H1 (cell line): Measurements from ENCODE around the gene MRAP2. TPM values are rescaled to one million over a fixed set of nuclear protein-coding genes. Genes with fewer than 3 reads are reported as not detected.

Source experiments
- CTCF ChIA-PET: fragments of 300-600 bp; sonication (Branson Sonifier 250); formaldehyde crosslinking; loops from one replicate; lab custom pipeline; 2021; ENCODE audit not compliant: partially characterized antibody; lab: Charles Lee
- POLR2A ChIA-PET: fragments of 300-600 bp; sonication (Branson Sonifier 250); formaldehyde crosslinking; loops from one replicate; lab custom pipeline; 2021; ENCODE audit warnings: inconsistent platforms; ENCODE audit not compliant: partially characterized antibody; lab: Charles Lee
- DNase-seq, 2 experiments: peaks; one replicate each; pipeline versions ENCODE4 v3.0.0 to v3.0.0-alpha.2; 2010 to 2022; ENCODE audit warnings: low spot score in 2 of 2, low read depth in 1 of 2, mixed read lengths in 1 of 2
- FAIRE-seq: peaks from 2 replicates; lab custom pipeline; 2011; peaks lifted over from hg19 to GRCh38; lab: Jason Lieb, UNC
- H2AFZ ChIP-seq: 2 replicates; pipeline ENCODE4 v1.8.1; 2012; ENCODE audit warnings: low read length, inconsistent platforms
- H2AK5ac ChIP-seq: 2 replicates; pipeline ENCODE4 v1.6.1; 2013; ENCODE audit warnings: low read depth, low read length
- H2BK120ac ChIP-seq: replicated peaks from 2 replicates; pipeline ENCODE3; 2013; ENCODE audit warnings: low read depth, low read length, inconsistent platforms
- H2BK12ac ChIP-seq: 2 replicates; pipeline ENCODE4 v1.6.1; 2013; ENCODE audit warnings: low read depth, low read length
- H2BK15ac ChIP-seq: 2 replicates; pipeline ENCODE4 v1.6.1; 2013; ENCODE audit warnings: low read length
- H2BK20ac ChIP-seq: 2 replicates; pipeline ENCODE4 v1.6.1; 2013; ENCODE audit warnings: low read length
- H2BK5ac ChIP-seq: 2 replicates; pipeline ENCODE4 v1.6.1; 2013; ENCODE audit warnings: low read depth, low read length
- H3K14ac ChIP-seq: 2 replicates; pipeline ENCODE4 v1.6.1; 2013; ENCODE audit warnings: inconsistent platforms; ENCODE audit not compliant: insufficient read length
- H3K18ac ChIP-seq: 2 replicates; pipeline ENCODE4 v1.6.1; 2013; ENCODE audit warnings: low read length; ENCODE audit errors: extremely low read depth
- H3K23ac ChIP-seq: 2 replicates; pipeline ENCODE4 v1.6.1; 2013; ENCODE audit warnings: inconsistent platforms; ENCODE audit not compliant: insufficient read length
- H3K23me2 ChIP-seq: 2 replicates; pipeline ENCODE4 v1.6.1; 2013; ENCODE audit warnings: low read depth, low read length
- H3K27ac ChIP-seq: 2 replicates; pipeline ENCODE4 v1.6.1; 2011; ENCODE audit warnings: low read depth, low read length, inconsistent platforms
- H3K27me3 ChIP-seq, 4 experiments: replicated peaks in 1 of 4; 1 replicate in 1 of 4; 2 replicates in 3 of 4; pipeline versions ENCODE4 v1.6.1 to v1.8.1; 2011 to 2013; ENCODE audit warnings: low read length in 3 of 4, mild to moderate bottlenecking in 3 of 4, inconsistent platforms in 2 of 4, mixed read lengths in 2 of 4, moderate library complexity in 1 of 4; ENCODE audit not compliant: control insufficient read depth in 3 of 4, insufficient read depth in 3 of 4; ENCODE audit errors: extremely low read depth in 1 of 4
- H3K36me3 ChIP-seq, 4 experiments: 2 replicates each; pipeline versions ENCODE4 v1.6.1 to v1.8.1; 2011 to 2013; ENCODE audit warnings: mild to moderate bottlenecking in 4 of 4, low read length in 3 of 4, moderate library complexity in 2 of 4, control low read depth in 1 of 4, inconsistent platforms in 1 of 4; ENCODE audit not compliant: insufficient read depth in 4 of 4, control insufficient read depth in 2 of 4
- H3K4ac ChIP-seq: replicated peaks from 2 replicates; pipeline ENCODE3; 2013; ENCODE audit warnings: low read length, low read depth, mixed read lengths, inconsistent platforms; ENCODE audit not compliant: insufficient read length
- H3K4me1 ChIP-seq, 4 experiments: replicated peaks in 1 of 4; 1 replicate in 1 of 4; 2 replicates in 3 of 4; pipeline versions ENCODE4 v1.6.1 to v1.8.1; 2011 to 2013; ENCODE audit warnings: low read length in 3 of 4, inconsistent platforms in 2 of 4, mixed read lengths in 1 of 4; ENCODE audit not compliant: insufficient read depth in 4 of 4, control insufficient read depth in 3 of 4
- H3K4me2 ChIP-seq, 2 experiments: 2 replicates each; pipeline versions ENCODE4 v1.6.1 to v1.8.1; 2011 to 2013; ENCODE audit warnings: low read depth in 2 of 2, low read length in 2 of 2, control low read depth in 1 of 2, inconsistent platforms in 1 of 2, mild to moderate bottlenecking in 1 of 2; ENCODE audit not compliant: insufficient read depth in 1 of 2
- H3K4me3 ChIP-seq, 4 experiments: fragments of 200-600, 300-600 bp in 1 of 4; sonication (generic), shearing (Covaris generic), sonication (Bioruptor Twin) in 1 of 4; 2 replicates each; pipeline versions ENCODE4 v1.5.1 to v1.8.1; 2011 to 2016; ENCODE audit warnings: low read length in 4 of 4, low read depth in 3 of 4, control low read depth in 2 of 4, inconsistent platforms in 2 of 4, mild to moderate bottlenecking in 2 of 4, mixed read lengths in 1 of 4, moderate library complexity in 1 of 4; ENCODE audit not compliant: insufficient read depth in 2 of 4; ENCODE audit errors: extremely low read depth in 1 of 4
- H3K56ac ChIP-seq: replicated peaks from 2 replicates; pipeline ENCODE3; 2013; ENCODE audit warnings: low read depth, mild to moderate bottlenecking, mixed read lengths, low read length, inconsistent platforms; ENCODE audit not compliant: insufficient read length
- H3K79me1 ChIP-seq: 2 replicates; pipeline ENCODE4 v1.6.1; 2013; ENCODE audit warnings: low read depth, low read length, control low read depth
- H3K79me2 ChIP-seq, 2 experiments: 2 replicates each; pipeline versions ENCODE4 v1.6.1 to v1.8.1; 2012 to 2013; ENCODE audit warnings: low read length in 2 of 2, mild to moderate bottlenecking in 2 of 2, inconsistent platforms in 1 of 2; ENCODE audit not compliant: insufficient read depth in 2 of 2, control insufficient read depth in 1 of 2
- H3K9ac ChIP-seq, 4 experiments: replicated peaks in 1 of 4; 1 replicate in 1 of 4; 2 replicates in 3 of 4; pipeline versions ENCODE4 v1.6.1 to v1.8.1; 2011 to 2013; ENCODE audit warnings: low read depth in 3 of 4, low read length in 3 of 4, control low read depth in 2 of 4, mild to moderate bottlenecking in 2 of 4, moderate library complexity in 2 of 4, inconsistent platforms in 1 of 4; ENCODE audit errors: extremely low read depth in 1 of 4
- H3K9me3 ChIP-seq, 2 experiments: 2 replicates each; pipeline versions ENCODE4 v1.6.1 to v1.8.1; 2012 to 2013; ENCODE audit warnings: mild to moderate bottlenecking in 2 of 2, moderate library complexity in 2 of 2, control low read depth in 1 of 2, inconsistent platforms in 1 of 2, low read depth in 1 of 2, low read length in 1 of 2, mixed read lengths in 1 of 2; ENCODE audit not compliant: insufficient read depth in 2 of 2
- H4K20me1 ChIP-seq, 2 experiments: replicated peaks in 1 of 2; 2 replicates each; pipeline versions ENCODE3 to v1.8.1; 2011 to 2013; ENCODE audit warnings: inconsistent platforms in 2 of 2, low read length in 2 of 2, mild to moderate bottlenecking in 1 of 2; ENCODE audit not compliant: insufficient read depth in 2 of 2, control insufficient read depth in 1 of 2
- H4K5ac ChIP-seq: 2 replicates; pipeline ENCODE4 v1.6.1; 2013; ENCODE audit warnings: low read length, low read depth, mixed read lengths, inconsistent platforms; ENCODE audit not compliant: insufficient read length
- H4K8ac ChIP-seq: 2 replicates; pipeline ENCODE4 v1.8.0; 2013; ENCODE audit warnings: mild to moderate bottlenecking, moderate library complexity, low read length, inconsistent platforms; ENCODE audit not compliant: insufficient read depth; ENCODE audit errors: extremely low read depth
- H4K91ac ChIP-seq: replicated peaks from 2 replicates; pipeline ENCODE3; 2013; ENCODE audit warnings: low read length, mixed read lengths, inconsistent platforms; ENCODE audit not compliant: insufficient read length
- BACH1 ChIP-seq: IDR thresholded peaks from 2 replicates; pipeline ENCODE4 v1.6.1; 2012; ENCODE audit warnings: low read length, improper control_type of control experiment
- EZH2 ChIP-seq: fragments of 200-600 bp; sonication (generic); IDR thresholded peaks from 2 replicates; pipeline ENCODE4 v1.7.1; 2012; ENCODE audit warnings: low read depth, mild to moderate bottlenecking, moderate library complexity, low read length, inconsistent platforms; ENCODE audit not compliant: severe bottlenecking
- HDAC6 ChIP-seq: IDR thresholded peaks from one replicate; pipeline ENCODE4 v1.7.1; 2012; ENCODE audit warnings: low read depth, mild to moderate bottlenecking, inconsistent platforms, low read length, moderate library complexity
- KDM1A ChIP-seq: fragments of 200-600, 300-600 bp; sonication (generic); IDR thresholded peaks from 2 replicates; pipeline ENCODE4 v1.7.1; 2016; ENCODE audit warnings: mild to moderate bottlenecking, low read length, borderline replicate concordance
- NRF1 ChIP-seq: IDR thresholded peaks from 2 replicates; pipeline ENCODE4 v1.6.1; 2011; ENCODE audit warnings: mild to moderate bottlenecking, low read depth, low read length, improper control_type of control experiment
- SAP30 ChIP-seq: fragments of 300-600 bp; sonication (generic); IDR thresholded peaks from 2 replicates; pipeline ENCODE4 v1.7.1; 2012; ENCODE audit warnings: low read length, moderate library complexity, mild to moderate bottlenecking, inconsistent platforms; ENCODE audit not compliant: insufficient read depth, insufficient replicate concordance
- SIN3A ChIP-seq, 2 experiments: IDR thresholded peaks in 1 of 2; conservative IDR thresholded peaks in 1 of 2; 2 replicates each; pipeline ENCODE4 v1.6.1; 2011 to 2012; ENCODE audit warnings: low read length in 2 of 2, improper control_type of control experiment in 1 of 2, low read depth in 1 of 2, mild to moderate bottlenecking in 1 of 2
- SP2 ChIP-seq: IDR thresholded peaks from 2 replicates; pipeline ENCODE4 v1.6.1; 2012; ENCODE audit warnings: mild to moderate bottlenecking, low read length, inconsistent platforms
- SRF ChIP-seq: IDR thresholded peaks from 2 replicates; pipeline ENCODE4 v1.6.1; 2011; ENCODE audit warnings: mild to moderate bottlenecking, low read depth, low read length, moderate library complexity
- TAF1 ChIP-seq: IDR thresholded peaks from 2 replicates; pipeline ENCODE4 v1.6.1; 2011; ENCODE audit warnings: mild to moderate bottlenecking, low read depth, low read length
- WGBS, 2 experiments: shearing (Covaris generic) in 1 of 2; methylation state at CpG; one replicate each; pipeline versions ENCODE4 v1.1.6 to v1.1.7; 2013 to 2015; ENCODE audit warnings: low lambda C conversion rate in 2 of 2, mixed read lengths in 2 of 2, inconsistent platforms in 1 of 2, low coverage in 1 of 2, missing lambda C conversion rate in 1 of 2; ENCODE audit not compliant: insufficient replicate concordance in 2 of 2, insufficient coverage in 1 of 2, insufficient read length in 1 of 2; ENCODE audit errors: extremely low coverage in 1 of 2, missing lambda C conversion rate in 1 of 2; 5-methylcytosine and 5-hydroxymethylcytosine counted together
- polyA plus RNA-seq, 7 experiments: library from polyadenylated mRNA; depleted of rRNA in 3 of 7; stranded (reverse) in 5 of 7; unstranded in 2 of 7; fragments of >200 nt in 5 of 7; fragments of 200-250 nt in 2 of 7; gene quantifications; 1 replicate in 5 of 7; 2 replicates in 1 of 7; 4 replicates in 1 of 7; pipeline versions ENCODE4 v1.2.1 to v1.2.3, GENCODE V29; 2011 to 2013; ENCODE audit warnings: missing spikeins in 2 of 7, mixed read lengths in 2 of 7
- total RNA-seq: library from RNA; stranded (reverse); fragmentation: NEBNext Ultra II Directional; extraction: Animal tissue kit (Norgen Biotek cat#: 25700); gene quantifications from 2 replicates; pipeline ENCODE4 v1.2.1, GENCODE V29; 2021
- TF ChIP-seq, protein P1 (sequence below): IDR thresholded peaks from 2 replicates; pipeline ENCODE4 v1.6.1; 2012; ENCODE audit warnings: low read length, inconsistent platforms

The MRAP2 gene
- total and polyA plus RNA-seq, 2 of the 8 experiments (the other 6 are each of a cell fraction or from before 2014, with no cell fraction given), result 5.0 to 11.0 TPM

GRCh38 chr6:84137051-84137375 lies 103.4 kb downstream of the MRAP2 start:
- WGBS, 2 experiments, result 92% methylated on average over 5 of the region's 5 CpGs; no CpG with 5 or more reads in 1 of the 2 experiments
- Histone ChIP-seq H3K14ac (no peak overlapping the region), H2BK15ac (no peak overlapping the region), H3K79me2 (no peaks in the 10 kb centered on the region), H3K27ac (no peak overlapping the region), H2AFZ (no peak overlapping the region), H4K5ac (no peak overlapping the region), H4K20me1 (no peaks in the 10 kb centered on the region), H3K9ac (no peak overlapping the region), H3K36me3 (peaks cover 0 to 20% (median 6%) of the 10 kb centered on the region in 4 experiments; a peak in 4 of 8 replicates), H2BK12ac (no peak overlapping the region), H3K23me2 (no peaks in the 10 kb centered on the region), H2BK20ac (0 out of 2 replicates have a peak overlapping the region, but pooled peaks have one; percentile 32), H3K4me1 (peaks cover 0 to 2% (median 0%) of the 10 kb centered on the region in 4 experiments; a peak in 1 of 7 replicates), H4K8ac (no peak overlapping the region), H3K4me3 (no peak overlapping the region), H3K4me2 (no peak overlapping the region), H3K23ac (no peak overlapping the region), H2AK5ac (no peak overlapping the region), H3K79me1 (no peaks in the 10 kb centered on the region), H3K9me3 (peaks cover 10 to 18% of the 10 kb centered on the region in 2 experiments), H3K4ac (no peak overlapping the region), H2BK5ac (no peak overlapping the region), H4K91ac (no peak overlapping the region), H3K18ac (no peak overlapping the region), H3K56ac (no peak overlapping the region), H2BK120ac (no peak overlapping the region), H3K27me3 (no peaks in the 10 kb centered on the region)
- CTCF ChIA-PET, result no interaction called here
- FAIRE-seq (no peak), DNase-seq (no peak)
- POLR2A ChIA-PET, result no interaction called here
- TF ChIP-seq NRF1 (no peak), SRF (no peak), HDAC6 (no peak), EZH2 (no peak), BACH1 (no peak), TAF1 (no peak), SP2 (no peak), SIN3A (conservative IDR thresholded peaks at IDR 0.05 in 1 of 2, IDR thresholded peaks at IDR 0.05 in 1 of 2; ENCODE audit: low read depth in 1 of 2, low read length in 2 of 2) (no peak), SAP30 (no peak), KDM1A (no peak)
- TF ChIP-seq, protein P1, sequence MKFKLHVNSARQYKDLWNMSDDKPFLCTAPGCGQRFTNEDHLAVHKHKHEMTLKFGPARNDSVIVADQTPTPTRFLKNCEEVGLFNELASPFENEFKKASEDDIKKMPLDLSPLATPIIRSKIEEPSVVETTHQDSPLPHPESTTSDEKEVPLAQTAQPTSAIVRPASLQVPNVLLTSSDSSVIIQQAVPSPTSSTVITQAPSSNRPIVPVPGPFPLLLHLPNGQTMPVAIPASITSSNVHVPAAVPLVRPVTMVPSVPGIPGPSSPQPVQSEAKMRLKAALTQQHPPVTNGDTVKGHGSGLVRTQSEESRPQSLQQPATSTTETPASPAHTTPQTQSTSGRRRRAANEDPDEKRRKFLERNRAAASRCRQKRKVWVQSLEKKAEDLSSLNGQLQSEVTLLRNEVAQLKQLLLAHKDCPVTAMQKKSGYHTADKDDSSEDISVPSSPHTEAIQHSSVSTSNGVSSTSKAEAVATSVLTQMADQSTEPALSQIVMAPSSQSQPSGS, result no peak
